ENCODE data around the gene ATP8B4.

ATP8B4 gene

GRCh38 chr15:50046867-50047266, 72.2 kb downstream of the ATP8B4 start:
- no peak overlapping the region for H3K4me3 Mint-ChIP-seq
- no peaks in the 10 kb centered on the region for H3K27me3 Mint-ChIP-seq
- no peak for DNase-seq
- H3K27ac Mint-ChIP-seq: peak overlapping the region in 1 of 2 donors; percentile 78
- ATAC-seq: peak; percentile 58
- peaks cover 12 to 14% of the 10 kb centered on the region in 2 donors for H3K9me3 Mint-ChIP-seq
- H3K4me1 Mint-ChIP-seq: no peaks in the 10 kb centered on the region

- ATAC-seq (no peak), DNase-seq (no peak)
- Mint-ChIP-seq H3K9me3 (peaks cover 12 to 14% of the 10 kb centered on the region in 2 donors), H3K4me3 (no peak overlapping the region), H3K4me1 (no peaks in the 10 kb centered on the region), H3K27ac (no peak overlapping the region), H3K27me3 (no peaks in the 10 kb centered on the region)
Observed at GRCh38 chr15:50046159-50046558, 72.9 kb downstream of the ATP8B4 start.

GRCh38 chr15:50044904-50045303, 74.1 kb downstream of the ATP8B4 start:
- DNase-seq: no peak
- ATAC-seq: no peak
- peaks cover 12 to 14% of the 10 kb centered on the region in 2 donors for H3K9me3 Mint-ChIP-seq
- H3K4me3 Mint-ChIP-seq: no peak overlapping the region
- H3K27me3 Mint-ChIP-seq: no peaks in the 10 kb centered on the region
- H3K27ac Mint-ChIP-seq: no peak overlapping the region
- H3K4me1 Mint-ChIP-seq: no peaks in the 10 kb centered on the region

- ATAC-seq (no peak), DNase-seq (no peak)
- Mint-ChIP-seq H3K9me3 (peaks cover 12 to 14% of the 10 kb centered on the region in 2 donors), H3K27ac (no peak overlapping the region), H3K4me3 (no peak overlapping the region), H3K4me1 (no peaks in the 10 kb centered on the region), H3K27me3 (no peaks in the 10 kb centered on the region)
Observed at GRCh38 chr15:50044406-50044805, 74.6 kb downstream of the ATP8B4 start.

GRCh38 chr15:50042775-50043174, 76.3 kb downstream of the ATP8B4 start:
- Mint-ChIP-seq H3K4me1 (no peaks in the 10 kb centered on the region), H3K9me3 (peaks cover 12 to 14% of the 10 kb centered on the region in 2 donors), H3K4me3 (no peak overlapping the region), H3K27me3 (no peaks in the 10 kb centered on the region), H3K27ac (no peak overlapping the region)
- no peak for ATAC-seq
- DNase-seq: no peak

GRCh38 chr15:50030456-50030855, 88.6 kb downstream of the ATP8B4 start:
- DNase-seq: no peak
- peaks cover 9% of the 10 kb centered on the region for H3K27me3 Mint-ChIP-seq
- no peak overlapping the region for H3K27ac Mint-ChIP-seq
- H3K4me1 Mint-ChIP-seq: no peaks in the 10 kb centered on the region
- ATAC-seq: no peak
- H3K4me3 Mint-ChIP-seq: no peak overlapping the region
- H3K9me3 Mint-ChIP-seq: peaks cover 0 to 1% of the 10 kb centered on the region in 2 donors

GRCh38 chr15:50028326-50028725, 90.7 kb downstream of the ATP8B4 start:
- no peak for DNase-seq
- H3K27me3 Mint-ChIP-seq: peaks cover 8% of the 10 kb centered on the region
- H3K4me1 Mint-ChIP-seq: no peaks in the 10 kb centered on the region
- no peak overlapping the region for H3K27ac Mint-ChIP-seq
- H3K4me3 Mint-ChIP-seq: no peak overlapping the region
- no peak for ATAC-seq
- H3K9me3 Mint-ChIP-seq: no peaks in the 10 kb centered on the region

GRCh38 chr15:50024281-50024680, 94.8 kb downstream of the ATP8B4 start:
- Mint-ChIP-seq H3K9me3 (no peaks in the 10 kb centered on the region), H3K4me3 (no peak overlapping the region), H3K4me1 (no peaks in the 10 kb centered on the region), H3K27ac (no peak overlapping the region), H3K27me3 (no peaks in the 10 kb centered on the region)
- ATAC-seq: no peak
- no peak for DNase-seq

GRCh38 chr15:50018491-50018890, 100.5 kb downstream of the ATP8B4 start:
- Mint-ChIP-seq H3K9me3 (no peaks in the 10 kb centered on the region), H3K27ac (no peak overlapping the region), H3K4me3 (no peak overlapping the region), H3K27me3 (no peaks in the 10 kb centered on the region), H3K4me1 (no peaks in the 10 kb centered on the region)
- no peak for DNase-seq
- ATAC-seq: no peak

GRCh38 chr15:50017522-50017921, 101.5 kb downstream of the ATP8B4 start:
- DNase-seq (no peak), ATAC-seq (no peak)
- H3K27ac Mint-ChIP-seq: no peak overlapping the region
- H3K27me3 Mint-ChIP-seq: no peaks in the 10 kb centered on the region
- H3K9me3 Mint-ChIP-seq: no peaks in the 10 kb centered on the region
- no peak overlapping the region for H3K4me3 Mint-ChIP-seq
- H3K4me1 Mint-ChIP-seq: no peaks in the 10 kb centered on the region

- H3K9me3 Mint-ChIP-seq: no peaks in the 10 kb centered on the region
- no peak overlapping the region for H3K4me3 Mint-ChIP-seq
- no peaks in the 10 kb centered on the region for H3K27me3 Mint-ChIP-seq
- no peak overlapping the region for H3K27ac Mint-ChIP-seq
- no peak for DNase-seq
- H3K4me1 Mint-ChIP-seq: no peaks in the 10 kb centered on the region
- ATAC-seq: no peak
Observed at GRCh38 chr15:50016951-50017350, 102.1 kb downstream of the ATP8B4 start.

- H3K4me1 Mint-ChIP-seq: no peaks in the 10 kb centered on the region
- no peak overlapping the region for H3K4me3 Mint-ChIP-seq
- ATAC-seq (no peak), DNase-seq (no peak)
- no peaks in the 10 kb centered on the region for H3K27me3 Mint-ChIP-seq
- H3K9me3 Mint-ChIP-seq: no peaks in the 10 kb centered on the region
- no peak overlapping the region for H3K27ac Mint-ChIP-seq
Observed at GRCh38 chr15:50012790-50013189, 106.2 kb downstream of the ATP8B4 start.

GRCh38 chr15:50009634-50010033, 109.4 kb downstream of the ATP8B4 start:
- DNase-seq (no peak), ATAC-seq (no peak)
- H3K27me3 Mint-ChIP-seq: no peaks in the 10 kb centered on the region
- no peaks in the 10 kb centered on the region for H3K4me1 Mint-ChIP-seq
- H3K27ac Mint-ChIP-seq: no peak overlapping the region
- H3K4me3 Mint-ChIP-seq: no peak overlapping the region
- H3K9me3 Mint-ChIP-seq: no peaks in the 10 kb centered on the region

- ATAC-seq (peak; percentile 83), DNase-seq (peak; percentile 31 to 40)
- H3K4me3 Mint-ChIP-seq: no peak overlapping the region
- no peaks in the 10 kb centered on the region for H3K9me3 Mint-ChIP-seq
- no peaks in the 10 kb centered on the region for H3K4me1 Mint-ChIP-seq
- peaks cover 8% of the 10 kb centered on the region for H3K27me3 Mint-ChIP-seq
- peak overlapping the region in 1 of 2 donors; percentile 56 for H3K27ac Mint-ChIP-seq
Observed at GRCh38 chr15:50003786-50004334, 115.2 kb downstream of the ATP8B4 start.

- ATAC-seq: no peak
- Mint-ChIP-seq H3K27ac (no peak overlapping the region), H3K9me3 (no peaks in the 10 kb centered on the region), H3K4me3 (no peak overlapping the region), H3K27me3 (no peaks in the 10 kb centered on the region), H3K4me1 (no peaks in the 10 kb centered on the region)
- DNase-seq: no peak
Observed at GRCh38 chr15:49991587-49991986, 127.4 kb downstream of the ATP8B4 start.

- no peak overlapping the region for H3K27ac Mint-ChIP-seq
- H3K27me3 Mint-ChIP-seq: no peaks in the 10 kb centered on the region
- DNase-seq: no peak
- H3K4me1 Mint-ChIP-seq: no peaks in the 10 kb centered on the region
- no peak for ATAC-seq
- no peak overlapping the region for H3K4me3 Mint-ChIP-seq
- H3K9me3 Mint-ChIP-seq: no peaks in the 10 kb centered on the region
Observed at GRCh38 chr15:49990835-49991545, 128.0 kb downstream of the ATP8B4 start.

- no peaks in the 10 kb centered on the region for H3K27me3 Mint-ChIP-seq
- no peak for ATAC-seq
- H3K4me3 Mint-ChIP-seq: no peak overlapping the region
- no peaks in the 10 kb centered on the region for H3K4me1 Mint-ChIP-seq
- H3K27ac Mint-ChIP-seq: no peak overlapping the region
- no peaks in the 10 kb centered on the region for H3K9me3 Mint-ChIP-seq
- DNase-seq: no peak
Observed at GRCh38 chr15:49989498-49989897, 129.5 kb downstream of the ATP8B4 start.
